ENCODE measurements around the gene ADRA2A.

Gene ADRA2A

GRCh38 chr10:111107023-111107422 is 30.2 kb downstream of the ADRA2A start:
- no peak for FAIRE-seq

DNA sequence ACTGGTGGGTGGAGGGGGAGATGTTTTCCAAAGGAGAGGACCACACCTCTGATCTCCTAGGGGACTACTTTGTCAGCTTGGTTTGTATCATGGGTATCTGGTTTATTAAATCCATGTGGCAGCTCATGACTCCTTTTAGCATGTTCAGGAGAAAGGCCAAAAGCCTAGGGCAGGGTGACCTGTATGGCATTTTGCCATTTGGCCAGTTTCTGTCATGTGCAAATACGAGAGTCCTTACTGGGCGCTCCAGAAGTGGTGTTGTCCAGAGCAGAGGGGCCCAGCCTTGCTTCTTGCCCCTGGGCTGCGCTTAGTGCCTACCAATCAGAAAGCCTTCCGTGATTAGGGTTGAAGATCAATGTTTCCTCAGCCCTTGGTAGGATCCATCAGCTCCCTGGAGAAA is 31.0 kb downstream of the ADRA2A start:
- DNase-seq (ENCODE audit: extremely low spot score, insufficient read length, low read depth) (no peak), FAIRE-seq (no peak)

More at GRCh38 chr10:111107023-111107422, 30.2 kb downstream of the ADRA2A start:
- no peak for DNase-seq (ENCODE audit: extremely low spot score, insufficient read length, low read depth)

DNA sequence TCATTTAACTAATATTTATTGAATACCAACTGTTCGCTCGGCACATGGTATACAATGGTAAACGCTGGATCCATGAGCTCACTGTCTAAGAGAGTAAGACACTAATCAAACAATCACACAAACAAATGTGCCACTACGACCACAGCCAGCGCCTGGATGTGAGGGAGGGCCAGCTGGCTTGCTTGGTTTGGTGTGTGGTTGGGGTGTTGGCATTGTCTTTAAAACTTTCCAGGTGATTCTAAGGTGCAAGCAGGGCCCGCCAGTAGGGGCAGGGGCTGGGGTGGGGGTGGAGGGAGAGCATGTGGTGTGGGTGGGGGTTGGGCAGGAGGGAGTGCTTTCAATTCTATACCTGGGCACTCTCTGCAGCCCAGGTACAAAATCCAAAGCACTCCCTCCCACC is 31.6 kb downstream of the ADRA2A start:
- no peak for DNase-seq (ENCODE audit: extremely low spot score, insufficient read length, low read depth)
- FAIRE-seq = no peak

DNA sequence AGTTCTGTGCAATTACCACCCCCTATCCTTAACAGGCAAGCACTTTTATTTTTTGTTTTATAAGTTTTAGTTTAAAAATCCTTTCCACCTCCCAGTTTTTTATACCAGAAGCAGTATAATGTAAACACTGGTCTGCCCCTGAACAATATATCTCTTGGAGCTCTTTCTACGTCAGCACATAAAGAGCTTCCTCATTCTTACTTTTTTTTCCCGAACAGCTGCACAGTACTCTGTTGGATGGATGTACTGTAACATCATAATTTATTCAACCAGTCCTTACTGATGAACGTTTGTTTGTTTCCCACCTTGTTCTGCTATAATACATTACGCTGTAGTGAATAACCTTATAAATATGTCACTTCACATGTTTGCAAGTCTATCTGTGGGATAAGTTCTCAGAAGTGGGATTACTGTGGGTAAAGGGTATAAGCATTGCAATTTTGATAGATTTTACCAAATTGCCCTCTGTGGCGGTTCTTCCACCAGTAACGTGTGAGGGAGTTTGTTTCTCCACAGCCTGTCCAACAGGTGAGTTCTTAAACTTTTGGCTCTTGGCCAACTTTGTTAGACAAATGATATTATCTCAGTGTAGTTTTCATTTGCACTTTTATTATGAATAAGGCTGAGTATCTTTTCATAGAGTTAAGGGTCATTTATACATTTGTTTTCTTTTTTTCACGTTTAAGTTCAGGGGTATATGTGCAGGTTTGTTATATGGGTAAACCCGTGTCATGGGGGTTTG is 32.8 kb downstream of the ADRA2A start:
- FAIRE-seq (no peak), DNase-seq (ENCODE audit: extremely low spot score, insufficient read length, low read depth) (no peak)

GRCh38 chr10:111110771-111111170 is 33.9 kb downstream of the ADRA2A start:
- DNase-seq (ENCODE audit: extremely low spot score, insufficient read length, low read depth) = no peak
- no peak for FAIRE-seq

DNA sequence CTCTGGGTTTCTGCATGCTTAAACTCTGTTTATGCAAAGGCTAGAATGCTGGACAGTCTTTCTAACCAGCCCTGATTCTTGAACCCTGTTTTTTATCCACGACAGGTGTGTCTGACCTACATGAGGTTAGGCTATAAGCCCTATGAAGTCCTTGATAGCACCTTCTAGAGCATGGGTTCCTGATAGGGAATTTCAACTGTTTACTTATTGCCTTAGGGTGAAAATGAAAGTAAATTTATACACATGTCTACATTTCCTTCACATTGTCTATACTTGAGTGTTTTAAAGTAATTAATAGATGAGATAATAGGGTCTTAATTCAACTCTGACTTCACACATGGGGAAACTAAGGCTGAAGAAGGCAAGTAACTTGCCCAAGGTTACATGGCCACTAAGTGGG is 35.5 kb downstream of the ADRA2A start:
- FAIRE-seq (no peak), DNase-seq (ENCODE audit: extremely low spot score, insufficient read length, low read depth) (no peak)

DNA sequence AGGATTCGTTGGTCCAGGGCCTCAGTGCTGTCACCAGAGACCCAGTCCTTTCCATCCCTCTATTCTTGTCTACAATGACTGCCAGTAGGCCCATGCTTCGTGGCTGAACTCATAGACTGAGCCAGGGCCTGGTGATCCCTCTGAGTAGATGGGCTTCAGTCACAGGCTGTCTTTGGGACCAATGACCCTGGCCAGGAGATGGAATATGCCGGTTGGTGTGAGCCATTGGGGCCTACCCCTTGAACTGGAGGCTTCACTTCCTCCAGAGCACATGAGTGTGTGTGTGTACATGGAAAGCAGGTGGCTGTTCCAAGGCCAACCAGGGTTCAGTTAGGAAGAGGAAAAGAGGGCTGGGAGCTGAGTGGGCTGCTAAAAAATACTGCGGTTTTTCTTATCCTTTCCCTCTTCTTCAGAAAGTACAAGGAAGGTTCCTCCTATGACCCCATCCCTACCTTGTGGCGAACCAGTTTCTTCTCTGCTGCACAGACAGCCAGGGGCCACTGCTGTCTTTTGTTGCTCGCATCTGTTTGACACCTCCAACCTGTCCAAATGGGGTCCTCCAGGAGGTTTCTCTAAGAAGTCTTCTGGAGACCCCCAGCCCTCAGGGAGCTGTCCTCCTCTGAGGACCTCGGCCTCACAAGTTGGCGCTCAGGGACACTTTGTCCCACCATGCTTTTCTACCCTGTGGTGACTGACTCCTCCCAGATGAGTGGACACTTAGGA is 36.6 kb downstream of the ADRA2A start:
- DNase-seq (ENCODE audit: extremely low spot score, insufficient read length, low read depth) = no peak
- no peak for FAIRE-seq

GRCh38 chr10:111113961-111114757 is 37.3 kb downstream of the ADRA2A start:
- no peak for FAIRE-seq
- no peak for DNase-seq (ENCODE audit: extremely low spot score, insufficient read length, low read depth)

- FAIRE-seq (no peak), DNase-seq (ENCODE audit: extremely low spot score, insufficient read length, low read depth) (no peak)
Observed at GRCh38 chr10:111114758-111115500, 38.1 kb downstream of the ADRA2A start.

- no peak for FAIRE-seq
- DNase-seq (ENCODE audit: extremely low spot score, insufficient read length, low read depth) = no peak
Observed at GRCh38 chr10:111116211-111116610, 39.4 kb downstream of the ADRA2A start.

DNA sequence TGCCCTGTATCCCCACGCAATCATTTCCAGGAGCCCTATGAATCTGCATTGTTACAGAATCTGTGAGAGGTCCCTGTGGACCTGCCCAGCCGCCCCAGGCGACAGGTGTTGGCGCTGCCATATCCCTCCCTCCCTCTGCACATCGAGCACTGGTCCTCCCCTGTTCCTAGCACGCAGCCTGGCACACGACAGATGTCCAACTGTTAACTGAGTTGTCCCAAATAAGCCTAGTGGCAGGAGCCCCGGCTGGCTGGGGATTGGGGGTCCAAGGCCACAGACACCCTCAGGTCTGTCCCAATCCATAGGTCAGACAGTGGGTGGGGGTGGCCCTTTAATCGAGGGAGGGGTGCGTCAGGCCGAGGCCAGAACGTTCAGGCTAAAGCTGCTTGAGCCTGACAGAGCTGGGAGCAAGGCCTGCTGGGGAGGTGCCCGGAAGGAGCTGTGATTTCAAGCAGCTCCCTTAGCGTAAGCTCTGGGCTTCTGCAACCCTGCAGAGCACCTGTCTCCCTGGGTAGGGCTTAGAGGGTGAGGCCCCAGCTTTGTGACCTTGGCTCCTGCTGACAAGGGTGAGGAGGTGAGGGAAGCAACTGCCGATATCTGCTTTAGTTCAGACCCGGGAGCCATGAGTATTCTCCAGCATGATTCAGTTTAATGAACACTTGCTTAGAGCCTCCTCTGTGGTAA is 40.1 kb downstream of the ADRA2A start:
- DNase-seq (ENCODE audit: extremely low spot score, insufficient read length, low read depth) (no peak), FAIRE-seq (no peak)

DNA sequence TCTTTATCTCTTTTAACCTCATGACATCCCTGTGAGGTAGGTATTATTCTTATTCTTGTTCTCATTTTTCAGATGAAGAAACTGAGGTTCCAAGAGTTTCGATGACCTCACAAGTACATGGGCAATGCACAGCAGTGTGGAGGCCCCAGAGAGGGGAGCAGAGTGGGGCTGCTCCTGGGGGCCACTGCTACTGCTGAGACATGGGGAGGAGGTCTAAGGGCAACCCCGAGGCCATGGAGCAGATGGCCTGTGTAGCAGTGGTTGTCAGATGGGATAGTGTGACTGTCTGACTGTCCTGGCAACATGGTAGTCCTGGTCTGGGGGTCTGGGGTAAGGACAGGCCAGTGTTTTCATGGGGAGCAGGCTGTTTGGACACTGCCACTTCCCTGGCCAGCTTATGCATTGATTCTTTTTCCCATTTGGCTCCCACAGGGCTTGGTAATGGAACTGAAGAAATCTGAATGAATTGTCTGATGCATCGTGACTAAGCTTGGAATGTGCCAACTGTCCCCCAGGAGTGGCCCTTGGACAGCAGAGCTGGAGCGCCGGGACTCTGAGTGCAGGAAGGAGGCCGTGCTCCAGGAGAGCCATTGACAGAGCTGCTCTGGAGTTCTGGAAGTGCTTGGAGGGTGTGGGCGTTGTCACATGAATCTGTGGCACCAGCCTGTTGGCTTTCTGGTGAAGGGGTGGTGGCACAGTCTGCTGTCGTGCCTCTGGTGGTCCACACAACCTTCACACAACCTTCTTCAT is 40.9 kb downstream of the ADRA2A start:
- no peak for DNase-seq (ENCODE audit: extremely low spot score, insufficient read length, low read depth)
- FAIRE-seq = no peak

DNA sequence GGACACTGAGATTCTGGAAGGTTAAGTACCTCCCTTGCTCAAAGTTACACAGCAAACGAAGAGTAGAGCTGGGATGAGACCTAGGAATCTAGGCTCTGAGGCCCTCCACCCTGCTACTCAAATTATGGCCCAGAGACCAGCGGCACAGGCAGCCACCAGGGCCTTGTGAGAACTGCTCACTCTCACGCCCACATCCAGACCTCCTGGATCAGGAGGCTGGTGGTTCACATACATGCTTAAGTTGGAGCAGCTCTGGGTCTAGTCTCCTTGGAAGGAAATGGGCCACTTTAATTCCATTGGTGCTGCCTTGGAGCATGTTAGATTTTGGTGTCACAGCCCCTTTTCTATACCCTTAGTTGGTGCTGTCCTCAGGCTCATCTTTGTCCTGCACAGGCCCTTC is 41.9 kb downstream of the ADRA2A start:
- FAIRE-seq (no peak), DNase-seq (ENCODE audit: extremely low spot score, insufficient read length, low read depth) (no peak)

- DNase-seq (ENCODE audit: extremely low spot score, insufficient read length, low read depth) (no peak), FAIRE-seq (no peak)
Observed at GRCh38 chr10:111119637-111120036, 42.8 kb downstream of the ADRA2A start.

DNA sequence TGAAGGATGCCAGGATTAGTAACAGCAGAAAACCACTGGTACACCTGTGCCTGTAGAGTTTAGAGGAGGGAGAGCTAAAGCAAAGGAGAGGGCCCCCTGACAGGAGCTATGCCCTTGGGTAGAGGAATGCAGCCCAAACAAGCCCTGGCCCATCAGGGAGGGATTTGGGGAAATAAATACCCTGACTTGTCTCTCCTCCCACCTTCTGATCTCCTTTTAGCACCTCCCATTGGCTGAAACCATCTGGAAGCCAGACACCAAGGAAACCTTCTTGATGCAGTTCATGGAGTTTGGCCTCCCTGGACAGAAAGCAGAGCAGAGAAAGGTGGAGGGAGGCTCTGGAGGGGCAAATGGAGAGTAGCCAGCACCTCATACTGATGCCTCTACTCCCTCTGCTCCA is 45.3 kb downstream of the ADRA2A start:
- no peak for FAIRE-seq

DNA sequence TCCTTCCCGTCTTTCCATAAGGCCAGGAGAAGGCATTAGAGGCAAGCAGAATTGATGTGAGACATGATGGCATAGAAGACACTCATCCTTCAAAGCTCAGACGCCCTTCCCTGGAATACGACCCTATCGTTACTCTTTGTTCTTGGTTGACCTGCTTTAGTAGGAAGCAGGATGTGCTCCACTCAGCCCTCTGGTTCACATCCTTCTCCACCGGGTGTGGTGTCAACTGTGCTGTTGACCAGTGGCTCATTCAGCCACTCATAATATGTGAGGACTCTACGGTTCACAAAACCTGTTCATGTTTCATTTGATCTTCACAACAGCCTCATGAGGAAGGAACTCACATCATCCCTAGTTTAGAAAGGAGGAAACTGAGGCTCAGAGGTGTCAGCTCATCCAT is 47.1 kb downstream of the ADRA2A start:
- FAIRE-seq (no peak), DNase-seq (ENCODE audit: extremely low spot score, insufficient read length, low read depth) (no peak)

More for the DNA sequence above, 45.3 kb downstream of the ADRA2A start:
- no peak for DNase-seq (ENCODE audit: extremely low spot score, insufficient read length, low read depth)

- no peak for FAIRE-seq
Observed at GRCh38 chr10:111125102-111125501, 48.3 kb downstream of the ADRA2A start.

GRCh38 chr10:111126077-111126476 is 49.2 kb downstream of the ADRA2A start:
- DNase-seq (ENCODE audit: extremely low spot score, insufficient read length, low read depth) = no peak
- FAIRE-seq = no peak

More at GRCh38 chr10:111125102-111125501, 48.3 kb downstream of the ADRA2A start:
- no peak for DNase-seq (ENCODE audit: extremely low spot score, insufficient read length, low read depth)

Measured in GM18507 (cell line).